Esophagus muscularis mucosa (tissue), 4 donors: ENCODE data around the gene ZSWIM1.

Experiments used
- EP300 ChIP-seq: sonication (generic); formaldehyde crosslinking; IDR thresholded peaks from one replicate; pipeline ENCODE4 v1.6.1; 2017; ENCODE audit warnings: antibody characterized with exemption
- POLR2A ChIP-seq: fragments of 450-650 bp; IDR thresholded peaks from one replicate; pipeline ENCODE4 v1.6.1; 2017; ENCODE audit warnings: antibody characterized with exemption, moderate library complexity, mild to moderate bottlenecking, low read depth
- POLR2AphosphoS5 ChIP-seq, 2 donors: sonication (generic); formaldehyde crosslinking; IDR thresholded peaks; one replicate each; pipeline ENCODE4 v1.6.1; 2017; ENCODE audit warnings: antibody characterized with exemption in 2 of 2
- TF ChIP-seq, protein P1 (sequence below), 3 experiments: fragments of 200-600 bp in 2 of 3; fragments of 450-650 bp in 1 of 3; sonication (generic) in 2 of 3; IDR thresholded peaks; one replicate each; pipeline ENCODE4 v1.5.1; 2017 to 2019; ENCODE audit warnings: antibody characterized with exemption in 3 of 3, mild to moderate bottlenecking in 2 of 3, moderate library complexity in 1 of 3

DNA sequence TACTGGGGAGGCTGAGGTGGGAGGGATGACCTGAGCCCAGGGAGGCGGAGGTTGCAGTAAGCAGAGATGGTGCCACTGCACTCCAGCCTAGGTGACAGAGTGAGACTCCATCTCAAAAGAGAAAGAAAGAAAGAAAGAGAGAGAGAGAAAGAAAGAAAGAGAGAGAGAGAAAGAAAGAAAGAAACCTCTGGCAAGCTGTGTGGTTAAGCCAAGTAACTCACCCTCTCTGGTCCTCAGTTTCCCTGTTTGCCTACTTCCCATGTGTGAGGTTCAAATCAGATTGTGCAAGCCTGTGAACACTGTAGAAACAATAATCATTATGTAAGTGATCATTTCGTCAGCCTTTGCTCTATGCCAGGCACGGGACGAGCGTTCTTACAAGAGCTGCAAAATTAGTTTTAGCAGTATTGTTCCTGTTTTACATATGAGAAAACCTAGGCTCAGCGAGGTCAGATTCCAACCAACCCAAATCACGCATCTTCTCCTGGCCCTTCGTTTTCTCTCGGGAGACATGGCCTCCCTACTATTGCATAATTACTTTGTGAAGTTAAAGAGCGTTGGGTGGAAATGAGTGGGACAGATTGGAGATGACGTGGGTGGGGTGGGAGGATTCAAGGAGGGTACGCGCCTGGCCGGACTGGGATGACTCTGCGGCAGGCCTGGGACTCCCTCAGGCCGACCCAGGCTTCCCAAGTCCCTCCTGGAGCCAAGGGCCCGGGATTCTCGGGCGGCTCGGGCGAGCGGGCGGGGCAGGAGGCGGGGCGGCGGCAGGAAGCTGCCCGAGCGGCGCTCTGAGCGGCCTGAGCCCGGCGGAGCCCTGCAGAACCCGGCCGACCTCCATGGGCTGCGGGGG, 47.8 kb upstream of the ZSWIM1 start, which contains the start of gene SNX21:
- TF ChIP-seq POLR2A (peak; percentile 24), EP300 (no peak), POLR2AphosphoS5 (IDR thresholded peaks at IDR 0.05) (peak; percentile 71 to 74)
- TF ChIP-seq, protein P1, sequence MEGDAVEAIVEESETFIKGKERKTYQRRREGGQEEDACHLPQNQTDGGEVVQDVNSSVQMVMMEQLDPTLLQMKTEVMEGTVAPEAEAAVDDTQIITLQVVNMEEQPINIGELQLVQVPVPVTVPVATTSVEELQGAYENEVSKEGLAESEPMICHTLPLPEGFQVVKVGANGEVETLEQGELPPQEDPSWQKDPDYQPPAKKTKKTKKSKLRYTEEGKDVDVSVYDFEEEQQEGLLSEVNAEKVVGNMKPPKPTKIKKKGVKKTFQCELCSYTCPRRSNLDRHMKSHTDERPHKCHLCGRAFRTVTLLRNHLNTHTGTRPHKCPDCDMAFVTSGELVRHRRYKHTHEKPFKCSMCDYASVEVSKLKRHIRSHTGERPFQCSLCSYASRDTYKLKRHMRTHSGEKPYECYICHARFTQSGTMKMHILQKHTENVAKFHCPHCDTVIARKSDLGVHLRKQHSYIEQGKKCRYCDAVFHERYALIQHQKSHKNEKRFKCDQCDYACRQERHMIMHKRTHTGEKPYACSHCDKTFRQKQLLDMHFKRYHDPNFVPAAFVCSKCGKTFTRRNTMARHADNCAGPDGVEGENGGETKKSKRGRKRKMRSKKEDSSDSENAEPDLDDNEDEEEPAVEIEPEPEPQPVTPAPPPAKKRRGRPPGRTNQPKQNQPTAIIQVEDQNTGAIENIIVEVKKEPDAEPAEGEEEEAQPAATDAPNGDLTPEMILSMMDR (IDR thresholded peaks at IDR 0.05) = no peak
